Ramos (cell line): ENCODE measurements around the gene PNPLA6.

Experiments
- in situ Hi-C: fragments of 300-500 bp; cut with MboI; formaldehyde crosslinking; loops from one replicate; pipeline ENCODE4 v1.14.3; 2022; ENCODE audit warnings: low sequenced_read_pairs; ENCODE audit not compliant: unreplicated experiment

Gene PNPLA6

DNA sequence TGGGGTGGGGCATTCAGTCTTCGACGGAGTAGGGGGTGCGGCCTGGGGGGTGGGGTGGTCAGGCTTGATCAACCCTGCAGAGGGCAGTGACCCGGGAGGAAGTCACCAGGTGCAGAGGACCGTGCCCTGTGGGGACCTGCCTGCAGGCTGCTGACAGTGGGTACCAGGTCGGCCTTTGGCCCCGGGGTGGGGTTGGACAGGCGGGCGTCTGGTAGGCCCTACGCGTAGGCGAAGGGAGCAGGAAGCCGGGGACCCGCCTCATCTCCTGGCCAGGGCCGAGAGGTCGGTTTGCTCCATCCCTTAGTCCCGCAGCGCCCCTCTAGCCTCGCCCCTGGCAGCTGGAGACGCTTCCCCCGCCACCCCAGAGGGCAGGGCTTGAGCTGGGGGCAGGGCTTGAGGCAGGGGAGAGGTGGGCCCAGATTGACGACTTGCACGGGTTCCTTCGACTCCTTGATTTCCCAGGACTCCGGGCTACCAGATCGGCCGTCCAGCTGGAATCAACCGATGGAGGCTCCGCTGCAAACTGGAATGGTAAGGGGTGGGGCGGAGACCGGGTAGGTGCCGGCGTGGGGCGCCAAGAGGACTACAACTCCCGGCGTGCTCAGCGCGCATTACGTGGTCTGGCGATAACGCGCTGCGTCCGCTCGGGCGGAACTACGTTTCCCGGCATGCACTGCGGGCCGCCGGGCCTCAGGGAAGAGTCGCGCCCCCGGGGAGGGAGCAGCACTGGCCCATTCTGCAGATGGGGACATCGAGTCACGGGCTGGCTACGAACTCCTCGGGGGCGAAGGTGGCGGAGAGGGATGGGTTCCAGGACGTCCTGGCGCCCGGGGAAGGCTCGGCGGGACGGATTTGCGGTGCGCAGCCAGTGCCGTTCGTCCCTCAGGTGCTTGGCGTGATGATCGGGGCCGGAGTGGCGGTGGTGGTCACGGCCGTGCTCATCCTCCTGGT lies at the start of gene PNPLA6:
PNPLA6 (plus strand) TSS at position 671 of the 951 bp plus-strand sequence; CDS start at position 743, 72 bp downstream.
- in situ Hi-C loops: no loop called here

GRCh38 chr19:7486923-7487322 lies 48.6 kb upstream of the PNPLA6 start:
- in situ Hi-C loops: no loop called here

DNA sequence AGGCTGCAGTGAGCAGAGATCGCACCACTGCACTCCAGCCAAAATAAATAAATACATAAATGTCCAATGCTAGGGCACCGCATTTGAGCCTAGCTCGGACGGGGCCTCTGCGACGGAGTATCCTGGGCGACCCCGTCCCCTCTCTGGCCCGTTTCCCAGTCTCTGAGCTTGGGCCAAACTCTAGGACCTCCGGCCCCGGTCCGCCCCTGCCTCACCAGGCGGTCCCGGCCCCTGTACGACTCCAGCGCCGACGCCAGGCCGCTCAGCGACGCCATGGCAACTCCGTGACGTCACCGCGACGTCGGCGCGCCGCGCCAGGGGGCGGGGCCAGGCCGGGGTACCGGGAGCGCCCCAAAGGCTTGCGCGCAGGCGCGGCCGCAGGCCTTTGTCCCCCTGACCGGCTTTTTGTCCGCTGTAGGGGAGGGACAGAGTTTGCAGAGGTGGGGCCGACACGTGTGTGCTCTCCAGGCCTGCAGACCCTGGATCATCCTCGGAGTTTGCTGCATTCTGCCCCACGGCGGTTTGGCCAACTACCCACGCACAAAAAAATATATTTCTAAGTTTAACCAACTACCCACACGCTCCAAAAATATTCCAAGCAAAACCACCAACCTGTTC lies 46.7 kb upstream of the PNPLA6 start, which contains the start of gene PEX11G:
PEX11G (minus strand) TSS at position 300 of the 618 bp plus-strand sequence; CDS start at position 275, 25 bp downstream.
- in situ Hi-C loops: no loop called here

DNA sequence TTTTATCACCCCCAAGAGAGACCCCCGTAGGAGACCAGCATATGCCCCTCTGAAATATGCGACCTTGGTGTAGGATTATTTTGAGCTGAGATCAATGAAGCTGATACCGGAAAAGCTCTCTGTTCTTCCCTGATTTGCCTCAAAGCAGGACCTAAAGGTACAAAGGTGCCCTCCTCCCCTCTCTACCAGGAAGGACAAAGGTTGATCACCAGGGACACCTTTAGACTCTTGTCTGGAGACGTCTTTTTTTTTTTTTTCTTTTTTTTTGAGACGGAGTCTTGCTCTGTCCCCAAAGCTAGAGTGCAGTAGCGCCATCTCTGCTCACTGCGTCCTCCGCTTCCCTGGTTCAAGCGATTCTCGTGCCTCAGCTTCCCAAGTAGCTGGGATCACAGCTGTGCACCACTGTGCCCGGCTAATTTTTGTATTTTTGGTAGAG lies 45.9 kb upstream of the PNPLA6 start:
- in situ Hi-C loops: no loop called here

DNA sequence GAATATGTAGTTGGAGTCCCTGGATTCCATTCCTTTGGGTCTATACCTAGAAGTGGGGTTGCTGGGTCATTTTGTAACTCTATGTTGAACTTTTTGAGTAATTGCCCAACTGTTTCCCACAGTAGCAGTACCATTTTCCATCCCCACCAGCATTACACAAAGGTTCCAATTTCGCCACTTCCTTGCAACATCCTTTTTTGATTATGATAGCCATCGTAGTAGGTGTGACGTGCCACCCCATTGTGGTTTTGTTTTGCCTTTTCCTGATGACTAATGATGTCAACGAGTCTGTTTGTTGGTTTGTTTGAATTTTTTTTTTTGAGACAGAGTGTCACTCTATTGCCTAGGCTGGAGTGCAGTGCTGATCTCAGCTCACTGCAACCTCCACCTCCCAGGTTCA lies 43.4 kb upstream of the PNPLA6 start:
- in situ Hi-C loops: no loop called here

- in situ Hi-C loops: no loop called here
Measured at GRCh38 chr19:7492558-7492957, 43.0 kb upstream of the PNPLA6 start.

DNA sequence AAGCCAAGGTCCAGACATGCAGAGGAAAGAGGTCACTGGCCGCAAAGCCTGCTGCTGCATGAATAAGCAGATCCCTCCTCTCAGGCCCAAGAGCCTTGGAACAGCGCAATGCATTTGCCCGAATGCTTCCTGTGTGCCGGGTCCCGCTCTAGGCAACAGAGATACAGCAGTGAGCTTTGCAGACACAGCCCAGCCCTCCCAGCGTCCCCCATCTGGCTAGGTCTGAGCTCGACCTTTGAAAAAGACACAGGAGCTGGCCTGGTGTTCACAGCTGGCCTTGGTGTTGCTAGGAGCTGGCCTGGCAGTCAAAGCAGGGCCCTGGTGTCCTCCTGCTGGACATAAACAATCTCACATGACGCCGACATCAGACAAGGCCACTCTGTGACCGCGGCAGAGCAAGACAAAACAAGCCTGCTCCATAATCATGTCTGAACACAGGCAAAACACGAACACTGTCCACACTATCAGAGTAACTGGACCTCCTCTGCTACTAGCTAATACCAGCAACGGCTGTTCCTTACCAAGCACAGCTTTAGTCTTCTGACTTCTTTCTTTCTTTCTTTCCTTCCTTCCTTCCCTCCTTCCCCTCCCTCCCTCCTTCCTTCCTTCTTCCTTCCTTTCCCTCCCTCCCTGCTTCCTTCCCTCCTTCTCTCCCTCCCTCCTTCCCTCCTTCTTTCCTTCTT lies 41.0 kb upstream of the PNPLA6 start:
- in situ Hi-C loops: no loop called here

GRCh38 chr19:7497292-7497691 lies 38.2 kb upstream of the PNPLA6 start:
- in situ Hi-C loops: no loop called here

DNA sequence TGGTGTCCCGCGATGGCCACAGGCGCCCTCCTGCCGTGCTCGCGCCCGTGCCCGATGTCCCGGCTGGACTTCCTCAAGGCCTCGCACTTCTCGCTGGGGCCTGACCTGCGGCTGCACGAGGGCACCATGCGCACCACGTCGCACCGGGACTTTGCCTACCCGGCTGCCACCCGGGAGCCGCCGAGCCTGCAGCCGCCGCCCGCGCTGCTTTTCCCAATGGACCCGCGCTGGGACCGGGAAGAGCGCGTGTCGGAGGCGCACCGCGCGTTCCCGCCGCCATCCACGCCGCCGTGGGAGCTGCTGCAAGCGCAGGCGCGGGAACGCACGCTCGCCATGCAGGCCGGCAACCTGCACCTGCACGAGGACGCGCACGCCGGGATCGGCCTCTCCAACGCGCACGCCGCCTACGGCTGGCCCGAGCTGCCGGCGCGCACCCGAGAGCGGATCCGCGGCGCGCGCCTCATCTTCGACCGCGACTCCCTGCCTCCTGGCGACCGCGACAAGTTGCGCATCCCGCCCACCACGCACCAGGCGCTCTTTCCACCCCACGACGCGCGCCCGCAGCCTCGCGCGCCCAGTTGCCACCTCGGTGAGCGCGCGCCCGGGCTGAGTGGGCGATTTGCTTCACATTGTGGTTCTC lies 34.6 kb upstream of the PNPLA6 start:
- in situ Hi-C loops: no loop called here

GRCh38 chr19:7502552-7502951 lies 33.0 kb upstream of the PNPLA6 start:
- in situ Hi-C loops: no loop called here

GRCh38 chr19:7504684-7505083 lies 30.8 kb upstream of the PNPLA6 start:
- in situ Hi-C loops: no loop called here

GRCh38 chr19:7505288-7505681 lies 30.2 kb upstream of the PNPLA6 start:
- in situ Hi-C loops: no loop called here

DNA sequence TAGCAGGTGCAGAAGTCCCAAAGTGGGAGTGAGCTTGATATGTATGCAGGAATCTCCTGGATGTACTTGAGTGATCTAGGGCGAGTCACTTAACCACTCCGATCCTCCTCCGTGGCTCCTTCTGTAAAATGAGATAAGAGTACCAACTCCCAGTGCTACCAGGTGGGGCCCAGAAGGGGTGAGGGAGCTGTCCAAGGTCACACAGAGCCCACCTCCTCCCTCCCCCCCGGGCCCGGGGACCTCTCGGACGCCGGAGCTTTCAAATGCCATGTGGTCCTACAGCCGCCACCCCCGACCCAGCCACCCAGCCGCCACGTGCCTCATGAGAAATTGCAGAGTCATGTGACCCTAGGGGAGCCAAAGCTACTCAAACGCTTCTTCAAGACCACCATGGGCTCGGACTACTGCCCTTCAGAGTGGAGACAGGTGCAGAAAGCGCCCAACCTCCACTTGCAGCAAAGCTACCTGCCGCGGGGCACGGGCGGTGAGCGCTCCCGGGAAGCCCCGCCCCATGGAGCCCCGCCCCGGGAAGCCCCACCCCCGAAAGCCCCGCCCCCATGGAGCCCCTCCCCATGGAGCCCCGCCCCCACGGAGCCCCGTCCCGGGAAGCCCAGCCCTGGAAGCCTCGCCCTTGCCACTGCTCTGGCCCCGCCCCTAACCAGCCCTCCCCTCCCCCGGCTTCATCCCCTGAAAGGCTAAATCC lies 29.7 kb upstream of the PNPLA6 start:
- in situ Hi-C loops: no loop called here

- in situ Hi-C loops: no loop called here
Measured at GRCh38 chr19:7506385-7507328, 28.9 kb upstream of the PNPLA6 start.

- in situ Hi-C loops: no loop called here
Measured at GRCh38 chr19:7507884-7508283, 27.6 kb upstream of the PNPLA6 start.

DNA sequence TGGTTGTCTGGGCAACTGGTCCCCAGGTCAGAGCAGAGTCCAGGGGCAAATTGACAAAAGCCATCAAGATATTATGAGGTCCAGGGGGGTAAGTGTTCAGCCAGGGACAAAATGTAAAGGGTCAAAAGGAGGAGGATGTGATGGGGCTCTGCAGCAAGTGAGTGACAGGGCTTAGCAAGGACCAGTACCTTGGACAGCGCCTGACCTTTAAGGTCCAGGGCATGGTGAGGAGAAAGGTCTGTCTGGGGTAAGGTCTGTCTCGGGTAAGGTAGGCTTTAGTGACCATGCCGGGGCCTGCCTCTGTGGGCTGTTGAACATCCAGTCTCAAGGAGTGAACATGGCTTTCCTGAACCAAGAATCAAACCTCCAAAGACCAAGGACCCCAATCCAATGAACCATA lies 25.9 kb upstream of the PNPLA6 start:
- in situ Hi-C loops: no loop called here

DNA sequence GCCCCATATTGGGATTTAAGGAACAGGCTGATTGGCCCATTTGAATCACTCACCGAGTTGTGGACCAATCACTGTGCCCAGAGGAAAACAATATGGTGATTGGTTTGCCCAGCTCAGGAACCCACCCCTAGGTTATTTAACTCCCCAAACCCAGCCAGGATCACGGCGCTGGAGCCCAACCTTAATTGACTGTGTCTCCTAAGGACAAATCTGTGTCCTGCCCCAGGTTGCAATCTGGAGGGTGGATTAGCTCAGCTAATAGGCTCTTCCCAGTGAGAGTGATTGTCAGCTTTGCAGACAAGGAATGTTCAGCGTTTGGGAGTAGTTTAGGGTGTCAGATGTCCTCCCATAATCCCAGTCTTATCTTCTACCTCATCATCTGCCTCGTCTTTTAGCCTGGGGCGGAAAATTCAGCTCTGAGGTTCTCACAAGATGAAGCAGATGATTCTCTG lies 23.1 kb upstream of the PNPLA6 start:
- in situ Hi-C loops: no loop called here

GRCh38 chr19:7513809-7514642 lies 21.5 kb upstream of the PNPLA6 start:
- in situ Hi-C loops: no loop called here
